ENCODE results near the gene MYLK4. TPM values are rescaled to one million over a fixed set of nuclear protein-coding genes. Genes with fewer than 3 reads are reported as not detected.
"Not testable (repeated sequence)": the region's sequence is repeated elsewhere in the genome, so short reads cannot be mapped to it uniquely, and the experiment has no call there.

Gene MYLK4
- total RNA-seq, 1 donor from 2014 or later = 0.23 TPM

GRCh38 chr6:2763345-2763841 lies 12.7 kb upstream of the MYLK4 start:
- H3K27ac Mint-ChIP-seq = no peak overlapping the region
- no peaks in the 10 kb centered on the region for H3K9me3 Mint-ChIP-seq
- intact Hi-C loops (cut with micrococcal nuclease) = loop anchor here (5.0 to 10.0 kb wide), 5 partner anchors 221 to 1251 kb away; partner anchors contain the start of genes GMDS and PSMG4
- peaks cover 14% of the 10 kb centered on the region for H3K36me3 Mint-ChIP-seq (ENCODE audit: low read depth)
- peaks cover 3% of the 10 kb centered on the region for H3K27me3 Mint-ChIP-seq (ENCODE audit: low read depth)
- H3K4me3 Mint-ChIP-seq (ENCODE audit: low read depth) = no peak overlapping the region
- H3K4me1 Mint-ChIP-seq (ENCODE audit: low read depth) = peaks cover 36% of the 10 kb centered on the region
- no peak for DNase-seq (ENCODE audit: low spot score)

DNA sequence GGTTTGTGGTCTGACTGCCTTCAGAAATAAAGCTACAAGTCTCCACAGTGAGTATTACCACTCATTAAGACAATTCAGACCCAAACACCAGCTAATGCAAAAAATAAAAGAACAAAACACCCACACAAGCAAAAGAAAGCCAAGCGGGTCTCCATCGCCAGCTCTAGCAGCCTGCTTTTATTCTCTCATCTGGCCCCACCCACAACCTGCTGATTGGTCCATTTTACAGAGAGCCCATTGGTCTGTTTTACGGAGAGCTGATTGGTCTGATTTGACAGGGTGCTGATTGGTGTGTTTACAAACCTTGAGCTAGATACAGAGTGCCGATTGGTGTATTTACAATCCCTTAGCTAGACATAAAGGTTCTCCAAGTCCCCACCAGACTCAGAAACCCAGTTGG lies 12.1 kb upstream of the MYLK4 start:
- peak overlapping the region; percentile 15 for H3K4me3 Mint-ChIP-seq (ENCODE audit: low read depth)
- H3K27ac Mint-ChIP-seq = not testable (repeated sequence)

DNA sequence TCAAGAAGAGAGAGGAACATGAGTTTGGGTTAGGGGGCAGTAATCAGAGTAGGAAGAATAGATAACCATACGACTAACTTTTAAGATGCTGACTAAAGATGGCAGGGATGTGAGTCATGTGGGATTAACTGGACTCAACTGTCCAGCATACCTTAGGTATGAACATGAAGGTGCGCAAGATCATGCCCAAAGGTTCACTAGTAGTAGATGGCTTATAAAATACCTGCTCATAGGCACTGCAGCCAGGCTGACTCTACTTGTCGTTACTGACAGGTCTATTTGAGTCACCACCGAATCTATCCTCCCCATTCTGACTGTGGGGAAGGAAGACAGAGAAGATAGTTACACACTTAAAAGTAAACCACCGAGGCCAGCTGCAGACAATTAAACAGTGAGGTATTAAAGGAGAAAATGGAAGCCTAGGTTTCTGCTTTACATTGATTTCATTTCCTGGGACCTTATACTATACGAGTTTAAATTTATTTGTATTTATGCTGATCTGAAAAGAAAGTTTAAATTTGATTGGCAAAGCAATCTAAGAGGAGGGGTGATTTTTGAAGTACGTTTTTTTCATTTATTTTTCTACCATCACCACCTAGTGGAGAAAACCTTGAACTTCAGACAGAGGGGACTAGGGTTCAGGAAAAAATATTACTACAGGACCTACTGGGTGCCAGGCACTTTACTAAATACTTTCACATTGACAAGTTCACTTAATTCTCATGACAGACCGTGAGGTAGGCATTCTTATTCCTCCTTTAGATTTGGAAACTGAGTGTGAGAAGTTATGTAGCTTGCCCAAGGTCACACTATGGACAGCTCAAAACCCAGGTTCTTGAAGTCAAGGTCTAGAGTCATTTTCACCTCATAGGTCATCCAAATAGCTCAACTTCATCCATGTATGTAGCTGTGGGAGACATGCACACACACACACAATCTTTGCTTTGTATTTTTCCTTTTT lies 10.4 kb upstream of the MYLK4 start:
- intact Hi-C loops (cut with micrococcal nuclease) = loop anchor here (5.0 to 10.0 kb wide), 5 partner anchors 219 to 1254 kb away; partner anchors contain the start of genes GMDS and PSMG4
- no peak for DNase-seq (ENCODE audit: low spot score)
- peak overlapping the region; percentile 7 for H3K4me3 Mint-ChIP-seq (ENCODE audit: low read depth)

More for the DNA sequence above, 12.1 kb upstream of the MYLK4 start:
- intact Hi-C loops (cut with micrococcal nuclease) = loop anchor here (5.0 to 10.0 kb wide), 5 partner anchors 221 to 1252 kb away; partner anchors contain the start of genes GMDS and PSMG4
- H3K4me1 Mint-ChIP-seq (ENCODE audit: low read depth) = peaks cover 32% of the 10 kb centered on the region
- not testable (repeated sequence) for DNase-seq (ENCODE audit: low spot score); H3K27me3 Mint-ChIP-seq (ENCODE audit: low read depth); H3K36me3 Mint-ChIP-seq (ENCODE audit: low read depth); H3K9me3 Mint-ChIP-seq

DNA sequence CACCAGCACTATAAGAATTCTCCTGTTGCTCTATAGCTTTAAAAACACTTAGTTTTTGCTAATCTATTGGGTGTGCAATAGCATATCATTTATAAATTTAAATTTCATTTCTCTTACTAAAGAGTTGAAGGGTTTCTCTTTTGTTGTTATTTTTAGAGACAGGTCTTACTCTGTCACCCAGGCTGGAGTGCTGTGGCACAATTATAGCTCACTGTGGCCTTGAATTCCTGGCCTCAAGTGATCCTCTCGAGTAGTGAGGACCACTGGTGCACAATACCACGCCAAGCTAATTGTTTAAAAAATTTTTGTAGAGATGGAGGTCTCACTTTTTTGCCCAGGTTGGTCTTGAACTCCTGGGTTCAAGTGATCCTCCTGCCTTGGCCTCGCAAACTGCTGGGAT lies 8.3 kb upstream of the MYLK4 start:
- H3K27ac Mint-ChIP-seq = no peak overlapping the region
- peaks cover 15% of the 10 kb centered on the region for H3K4me1 Mint-ChIP-seq (ENCODE audit: low read depth)
- H3K36me3 Mint-ChIP-seq (ENCODE audit: low read depth) = no peaks in the 10 kb centered on the region
- no peak for DNase-seq (ENCODE audit: low spot score)
- H3K9me3 Mint-ChIP-seq = no peaks in the 10 kb centered on the region
- H3K27me3 Mint-ChIP-seq (ENCODE audit: low read depth) = peaks cover 29% of the 10 kb centered on the region
- H3K4me3 Mint-ChIP-seq (ENCODE audit: low read depth) = no peak overlapping the region
- intact Hi-C loops (cut with micrococcal nuclease) = loop anchor here (10.0 kb wide), 1 partner anchor 1154 kb away; the partner anchor contains the start of gene FOXC1

More for the DNA sequence above, 10.4 kb upstream of the MYLK4 start:
- Mint-ChIP-seq H3K36me3 (ENCODE audit: low read depth) (no peaks in the 10 kb centered on the region), H3K4me1 (ENCODE audit: low read depth) (peaks cover 24% of the 10 kb centered on the region), H3K9me3 (no peaks in the 10 kb centered on the region), H3K27me3 (ENCODE audit: low read depth) (peaks cover 11% of the 10 kb centered on the region), H3K27ac (peak overlapping the region; percentile 34)

DNA sequence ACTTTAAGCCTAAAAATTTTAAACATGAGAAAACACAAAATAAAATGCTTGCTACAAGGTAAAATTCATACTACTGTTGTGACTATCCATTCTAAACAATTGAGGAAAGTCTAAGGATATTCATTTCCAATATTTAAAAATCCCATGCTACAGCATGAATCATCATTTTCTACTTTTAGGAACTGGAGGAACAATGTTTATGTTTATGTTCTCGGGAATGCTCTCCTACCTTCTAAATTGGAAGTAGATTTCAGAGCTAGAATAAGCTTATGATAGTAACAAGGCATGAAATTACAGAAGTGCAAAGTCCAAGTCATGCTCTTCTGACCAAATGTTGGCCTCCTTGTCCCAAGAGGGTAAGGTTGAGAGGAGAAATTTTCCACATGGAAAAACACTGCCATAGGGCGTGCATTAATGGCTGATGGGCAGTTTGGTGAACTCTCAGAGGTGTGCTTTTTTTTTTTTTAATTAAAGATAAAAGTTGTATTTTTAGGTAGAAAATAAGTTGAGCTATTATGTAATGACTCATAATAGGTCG lies 6.0 kb upstream of the MYLK4 start:
- Mint-ChIP-seq H3K36me3 (ENCODE audit: low read depth) (no peaks in the 10 kb centered on the region), H3K4me1 (ENCODE audit: low read depth) (peaks cover 21% of the 10 kb centered on the region), H3K27me3 (ENCODE audit: low read depth) (peaks cover 45% of the 10 kb centered on the region), H3K27ac (no peak overlapping the region), H3K4me3 (ENCODE audit: low read depth) (no peak overlapping the region), H3K9me3 (no peaks in the 10 kb centered on the region)
- no peak for DNase-seq (ENCODE audit: low spot score)
- intact Hi-C loops (cut with micrococcal nuclease) = loop anchor here (10.0 kb wide), 1 partner anchor 1152 kb away; the partner anchor contains the start of gene FOXC1

DNA sequence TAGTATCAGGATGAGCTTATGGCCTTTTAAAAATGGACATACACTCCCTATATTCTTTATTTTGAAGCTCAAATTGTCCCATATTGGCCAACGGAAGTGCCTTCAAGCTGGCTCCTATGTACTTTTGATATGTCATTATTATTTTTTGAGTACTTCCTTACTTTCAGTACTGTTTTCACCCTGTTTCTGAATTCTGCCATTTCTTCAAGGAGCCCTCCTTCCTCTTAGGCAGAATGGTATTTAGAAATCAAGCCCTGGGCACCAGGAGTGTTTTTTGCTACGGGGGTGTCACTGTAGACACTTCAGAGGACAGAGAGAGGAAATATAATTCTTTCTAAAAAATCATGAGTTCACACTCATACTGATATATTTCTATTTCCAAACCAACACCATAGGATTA lies 5.5 kb upstream of the MYLK4 start:
- intact Hi-C loops (cut with micrococcal nuclease) = loop anchor here (10.0 kb wide), 1 partner anchor 1151 kb away; the partner anchor contains the start of gene FOXC1
- Mint-ChIP-seq H3K9me3 (no peaks in the 10 kb centered on the region), H3K36me3 (ENCODE audit: low read depth) (no peaks in the 10 kb centered on the region), H3K27me3 (ENCODE audit: low read depth) (peaks cover 45% of the 10 kb centered on the region), H3K4me1 (ENCODE audit: low read depth) (peaks cover 19% of the 10 kb centered on the region), H3K4me3 (ENCODE audit: low read depth) (no peak overlapping the region), H3K27ac (no peak overlapping the region)
- DNase-seq (ENCODE audit: low spot score) = no peak

DNA sequence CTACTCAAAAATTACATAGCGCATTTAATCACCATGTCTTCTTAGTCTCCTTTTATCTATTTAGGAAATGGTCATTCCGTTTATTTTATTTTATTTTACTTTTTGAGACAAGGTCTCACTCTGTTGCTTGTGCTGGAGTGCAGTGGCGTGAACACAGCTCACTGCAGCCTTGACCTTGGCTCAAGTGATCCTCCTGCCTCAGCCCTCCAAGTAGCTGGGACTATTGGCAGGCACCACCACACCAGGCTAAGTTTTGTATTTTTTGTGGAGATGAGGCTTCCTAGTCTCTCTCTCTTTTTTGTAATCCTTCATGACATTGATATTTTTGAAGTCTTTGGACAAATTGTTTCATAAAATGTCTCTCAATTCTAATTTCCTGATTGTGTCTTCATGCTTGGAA lies 4.7 kb upstream of the MYLK4 start:
- no peaks in the 10 kb centered on the region for H3K9me3 Mint-ChIP-seq
- no peaks in the 10 kb centered on the region for H3K36me3 Mint-ChIP-seq (ENCODE audit: low read depth)
- DNase-seq (ENCODE audit: low spot score) = no peak
- H3K27me3 Mint-ChIP-seq (ENCODE audit: low read depth) = peaks cover 51% of the 10 kb centered on the region
- H3K4me3 Mint-ChIP-seq (ENCODE audit: low read depth) = no peak overlapping the region
- H3K4me1 Mint-ChIP-seq (ENCODE audit: low read depth) = peaks cover 11% of the 10 kb centered on the region
- intact Hi-C loops (cut with micrococcal nuclease) = loop anchor here (10.0 kb wide), 1 partner anchor 1151 kb away; the partner anchor contains the start of gene FOXC1
- H3K27ac Mint-ChIP-seq = no peak overlapping the region

DNA sequence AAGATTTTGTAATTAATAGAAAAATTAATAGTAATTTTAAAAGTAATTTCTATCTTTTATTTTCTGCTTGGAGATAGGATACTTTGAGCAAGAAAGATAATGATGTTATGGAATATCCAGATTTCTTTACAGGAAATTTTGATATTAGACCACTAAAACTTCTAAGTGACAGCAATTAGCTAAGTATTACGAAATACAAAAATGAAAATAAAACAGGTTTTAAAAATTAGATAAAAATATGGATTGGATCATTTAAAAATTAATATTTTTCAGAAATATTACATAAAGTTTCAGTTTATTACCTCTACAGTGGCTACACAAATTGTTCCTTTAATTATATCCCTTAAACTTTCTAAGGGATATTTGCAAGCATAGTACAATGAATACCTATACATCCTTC lies 4.2 kb upstream of the MYLK4 start:
- Mint-ChIP-seq H3K27me3 (ENCODE audit: low read depth) (peaks cover 56% of the 10 kb centered on the region), H3K4me1 (ENCODE audit: low read depth) (peaks cover 16% of the 10 kb centered on the region), H3K9me3 (no peaks in the 10 kb centered on the region), H3K36me3 (ENCODE audit: low read depth) (no peaks in the 10 kb centered on the region), H3K4me3 (ENCODE audit: low read depth) (no peak overlapping the region), H3K27ac (no peak overlapping the region)
- no peak for DNase-seq (ENCODE audit: low spot score)
- intact Hi-C loops (cut with micrococcal nuclease) = loop anchor here (10.0 kb wide), 1 partner anchor 1150 kb away; the partner anchor contains the start of gene FOXC1

DNA sequence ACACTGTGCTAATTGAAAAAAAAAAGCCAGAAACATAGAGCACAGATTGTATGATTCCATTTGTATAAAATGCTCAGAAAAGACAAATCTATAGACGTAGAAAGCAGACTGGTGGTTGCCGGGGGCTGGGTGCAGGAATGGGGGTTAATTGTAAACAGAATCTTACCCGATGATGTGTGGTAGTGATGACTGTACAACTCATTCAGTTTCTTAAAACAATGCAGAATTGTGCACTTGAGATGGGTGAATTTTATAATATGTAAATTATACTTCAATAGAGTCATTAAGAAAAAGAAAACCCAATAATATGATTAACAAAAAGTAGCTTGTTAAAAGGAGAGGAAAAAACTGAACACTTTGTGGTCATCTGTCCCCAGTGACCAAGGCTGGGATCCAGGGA lies 3.7 kb upstream of the MYLK4 start:
- Mint-ChIP-seq H3K9me3 (no peaks in the 10 kb centered on the region), H3K4me1 (ENCODE audit: low read depth) (peaks cover 19% of the 10 kb centered on the region), H3K27me3 (ENCODE audit: low read depth) (peaks cover 57% of the 10 kb centered on the region), H3K27ac (no peak overlapping the region), H3K4me3 (ENCODE audit: low read depth) (no peak overlapping the region), H3K36me3 (ENCODE audit: low read depth) (no peaks in the 10 kb centered on the region)
- intact Hi-C loops (cut with micrococcal nuclease) = loop anchor here (10.0 kb wide), 1 partner anchor 1150 kb away; the partner anchor contains the start of gene FOXC1
- DNase-seq (ENCODE audit: low spot score) = no peak

DNA sequence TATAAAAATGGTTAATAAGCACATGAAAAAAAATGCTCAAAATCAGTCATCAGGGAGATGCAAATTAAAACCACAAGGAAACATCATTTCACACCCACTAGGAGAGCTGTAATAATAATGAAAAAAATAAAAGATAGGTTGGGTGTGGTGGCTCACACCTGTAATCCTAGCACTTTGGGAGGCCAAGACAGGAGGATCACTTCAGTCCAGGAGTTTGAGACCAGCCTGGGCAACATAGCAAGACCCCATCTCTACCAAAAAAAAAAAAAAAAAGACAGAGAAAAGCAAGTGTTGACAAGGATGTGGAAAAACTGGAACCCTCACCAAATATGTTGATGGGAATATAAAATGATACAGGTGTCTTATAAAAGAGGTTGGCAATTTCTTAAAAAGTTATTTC lies 3.0 kb upstream of the MYLK4 start:
- peaks cover 19% of the 10 kb centered on the region for H3K4me1 Mint-ChIP-seq (ENCODE audit: low read depth)
- H3K4me3 Mint-ChIP-seq (ENCODE audit: low read depth) = no peak overlapping the region
- H3K27me3 Mint-ChIP-seq (ENCODE audit: low read depth) = peaks cover 62% of the 10 kb centered on the region
- H3K36me3 Mint-ChIP-seq (ENCODE audit: low read depth) = no peaks in the 10 kb centered on the region
- intact Hi-C loops (cut with micrococcal nuclease) = loop anchor here (10.0 kb wide), 1 partner anchor 1149 kb away; the partner anchor contains the start of gene FOXC1
- DNase-seq (ENCODE audit: low spot score) = no peak
- H3K9me3 Mint-ChIP-seq = no peaks in the 10 kb centered on the region
- no peak overlapping the region for H3K27ac Mint-ChIP-seq

- Mint-ChIP-seq H3K4me3 (ENCODE audit: low read depth) (no peak overlapping the region), H3K27me3 (ENCODE audit: low read depth) (peaks cover 68% of the 10 kb centered on the region), H3K9me3 (no peaks in the 10 kb centered on the region), H3K36me3 (ENCODE audit: low read depth) (no peaks in the 10 kb centered on the region), H3K27ac (no peak overlapping the region), H3K4me1 (ENCODE audit: low read depth) (peaks cover 19% of the 10 kb centered on the region)
- intact Hi-C loops (cut with micrococcal nuclease) = loop anchor here (10.0 kb wide), 1 partner anchor 1148 kb away; the partner anchor contains the start of gene FOXC1
- no peak for DNase-seq (ENCODE audit: low spot score)
Observed at GRCh38 chr6:2753110-2753489, 2.4 kb upstream of the MYLK4 start.

GRCh38 chr6:2752477-2753109 lies 1.9 kb upstream of the MYLK4 start:
- Mint-ChIP-seq H3K4me1 (ENCODE audit: low read depth) (peaks cover 19% of the 10 kb centered on the region), H3K27ac (no peak overlapping the region), H3K9me3 (no peaks in the 10 kb centered on the region), H3K36me3 (ENCODE audit: low read depth) (no peaks in the 10 kb centered on the region), H3K27me3 (ENCODE audit: low read depth) (peaks cover 73% of the 10 kb centered on the region), H3K4me3 (ENCODE audit: low read depth) (no peak overlapping the region)
- intact Hi-C loops (cut with micrococcal nuclease) = loop anchor here (10.0 kb wide), 1 partner anchor 1148 kb away; the partner anchor contains the start of gene FOXC1
- DNase-seq (ENCODE audit: low spot score) = no peak
